ENCODE measurements around the gene CACNB1. TPM values are rescaled to one million over a fixed set of nuclear protein-coding genes. Genes with fewer than 3 reads are reported as not detected.

The CACNB1 gene
- total RNA-seq, 1 experiment from 2014 or later: 4.3 TPM

- ATAC-seq (no peak), DNase-seq (no peak)
- no peaks in the 10 kb centered on the region for H3F3A ChIP-seq (ENCODE audit: low read length, unreplicated experiment)
- no peak within 1 kb of the TSS for H3K27ac ChIP-seq (ENCODE audit: low read length)
- H3K36me3 ChIP-seq (ENCODE audit: low read depth, low read length): no peaks in the 10 kb centered on the region
- peak within 1 kb of the TSS; percentile 95 for H2AFZ ChIP-seq (ENCODE audit: low read length)
- ChIA-PET CTCF (interaction anchor here (0.6 to 0.7 kb wide), 2 partner anchors 80 to 466 kb away, joined by 5 to 6 read pairs; no protein-coding TSS in a partner anchor), POLR2A (ENCODE audit: unreplicated experiment) (no interaction called here)
- no peaks in the 10 kb centered on the region for H3K9me3 ChIP-seq (ENCODE audit: low read length)
- intact Hi-C loops (cut with micrococcal nuclease): no loop called here
- peaks cover 6% of the 10 kb centered on the region; the same call in 1 of the 2 replicates for H3K27me3 ChIP-seq (ENCODE audit: low read length)
- H3K4me2 ChIP-seq (ENCODE audit: low read length): peak within 1 kb of the TSS; percentile 97
- no peaks in the 10 kb centered on the region for H3K9me2 ChIP-seq (replicated peaks; ENCODE audit: low read length)
- no peak for TF ChIP-seq EZH2 (IDR thresholded peaks at IDR 0.05; ENCODE audit: low read length, unreplicated experiment)
- no peak for TF ChIP-seq CTCF (conservative IDR thresholded peaks at IDR 0.05; ENCODE audit: low read depth, low read length)
- no peak for TF ChIP-seq EZH2phosphoT487 (IDR thresholded peaks at IDR 0.05; ENCODE audit: borderline replicate concordance, low read length)
- BruUV-seq (replicated peaks): no TSS peak
- peak within 1 kb of the TSS; percentile 90 for H3K4me3 ChIP-seq (ENCODE audit: low read length)
- no peak within 1 kb of the TSS; the same call in 1 of the 2 replicates for H3K9ac ChIP-seq (ENCODE audit: low read length)
- H4K20me1 ChIP-seq (ENCODE audit: low read length): no peaks in the 10 kb centered on the region
- no peaks in the 10 kb centered on the region for H3K79me2 ChIP-seq (ENCODE audit: low read length)
- peaks cover 7% of the 10 kb centered on the region for H3K4me1 ChIP-seq (ENCODE audit: insufficient read depth, low read length)
Measured at GRCh38 chr17:39151150-39151942, 46.1 kb downstream of the CACNB1 start, which contains the start of gene PLXDC1. TSS of gene PLXDC1 (minus strand) at chr17:39151637. CDS start at chr17:39151437, 200 bp downstream.

GRCh38 chr17:39150795-39151149 is 46.7 kb downstream of the CACNB1 start:
- Histone ChIP-seq H3K36me3 (ENCODE audit: low read depth, low read length) (no peaks in the 10 kb centered on the region), H3K4me2 (ENCODE audit: low read length) (no peak overlapping the region), H3K79me2 (ENCODE audit: low read length) (no peaks in the 10 kb centered on the region), H3K9me2 (replicated peaks; ENCODE audit: low read length) (no peaks in the 10 kb centered on the region), H2AFZ (ENCODE audit: low read length) (no peak overlapping the region), H3K9ac (ENCODE audit: low read length) (no peak overlapping the region), H3K27ac (ENCODE audit: low read length) (no peak overlapping the region), H3K27me3 (ENCODE audit: low read length) (peaks cover 6% of the 10 kb centered on the region; the same call in 1 of the 2 replicates), H3F3A (ENCODE audit: low read length, unreplicated experiment) (no peaks in the 10 kb centered on the region), H4K20me1 (ENCODE audit: low read length) (no peaks in the 10 kb centered on the region), H3K4me1 (ENCODE audit: insufficient read depth, low read length) (peaks cover 7% of the 10 kb centered on the region), H3K9me3 (ENCODE audit: low read length) (no peaks in the 10 kb centered on the region), H3K4me3 (ENCODE audit: low read length) (no peak overlapping the region)
- no peak for ATAC-seq
- ChIA-PET CTCF (interaction anchor here (0.7 kb wide), 1 partner anchor 80 kb away, joined by 6 read pairs; no protein-coding TSS in a partner anchor), POLR2A (ENCODE audit: unreplicated experiment) (no interaction called here)
- intact Hi-C loops (cut with micrococcal nuclease): no loop called here
- no TSS peak for BruUV-seq (replicated peaks)
- DNase-seq: no peak
- TF ChIP-seq EZH2 (IDR thresholded peaks at IDR 0.05; ENCODE audit: low read length, unreplicated experiment): no peak
- no peak for TF ChIP-seq CTCF (conservative IDR thresholded peaks at IDR 0.05; ENCODE audit: low read depth, low read length)
- TF ChIP-seq EZH2phosphoT487 (IDR thresholded peaks at IDR 0.05; ENCODE audit: borderline replicate concordance, low read length): no peak

GRCh38 chr17:39150104-39150634 is 47.3 kb downstream of the CACNB1 start:
- H2AFZ ChIP-seq (ENCODE audit: low read length): no peak overlapping the region
- no peak for DNase-seq
- no peaks in the 10 kb centered on the region for H4K20me1 ChIP-seq (ENCODE audit: low read length)
- H3F3A ChIP-seq (ENCODE audit: low read length, unreplicated experiment): no peaks in the 10 kb centered on the region
- no peaks in the 10 kb centered on the region for H3K9me2 ChIP-seq (replicated peaks; ENCODE audit: low read length)
- H3K79me2 ChIP-seq (ENCODE audit: low read length): no peaks in the 10 kb centered on the region
- TF ChIP-seq EZH2phosphoT487 (IDR thresholded peaks at IDR 0.05; ENCODE audit: borderline replicate concordance, low read length) (no peak), EZH2 (IDR thresholded peaks at IDR 0.05; ENCODE audit: low read length, unreplicated experiment) (no peak), CTCF (conservative IDR thresholded peaks at IDR 0.05; ENCODE audit: low read depth, low read length) (no peak)
- BruUV-seq (replicated peaks): no TSS peak
- H3K36me3 ChIP-seq (ENCODE audit: low read depth, low read length): no peaks in the 10 kb centered on the region
- H3K9ac ChIP-seq (ENCODE audit: low read length): no peak overlapping the region
- no peak overlapping the region for H3K27ac ChIP-seq (ENCODE audit: low read length)
- H3K27me3 ChIP-seq (ENCODE audit: low read length): peaks cover 6% of the 10 kb centered on the region; the same call in 1 of the 2 replicates
- H3K9me3 ChIP-seq (ENCODE audit: low read length): no peaks in the 10 kb centered on the region
- intact Hi-C loops (cut with micrococcal nuclease): no loop called here
- ATAC-seq: no peak
- no peak overlapping the region for H3K4me2 ChIP-seq (ENCODE audit: low read length)
- H3K4me3 ChIP-seq (ENCODE audit: low read length): no peak overlapping the region
- peaks cover 7% of the 10 kb centered on the region for H3K4me1 ChIP-seq (ENCODE audit: insufficient read depth, low read length)
- POLR2A ChIA-PET (ENCODE audit: unreplicated experiment): no interaction called here
- CTCF ChIA-PET: no interaction called here

All from PC-3 (cell line).